T-helper 22 cell (primary cell): ENCODE measurements around the gene PAK4.

Experiments used
- DNase-seq: peaks from one replicate; pipeline ENCODE4 v3.0.0-alpha.2; 2020; ENCODE audit warnings: low read depth

The PAK4 gene

GRCh38 chr19:39146686-39147450 lies 21.3 kb downstream of the PAK4 start:
- DNase-seq: no peak

- no peak for DNase-seq
Measured at GRCh38 chr19:39147480-39147879, 21.9 kb downstream of the PAK4 start.

GRCh38 chr19:39148939-39149529 lies 23.4 kb downstream of the PAK4 start:
- DNase-seq: no peak

GRCh38 chr19:39150235-39150634 lies 24.6 kb downstream of the PAK4 start:
- no peak for DNase-seq

DNA sequence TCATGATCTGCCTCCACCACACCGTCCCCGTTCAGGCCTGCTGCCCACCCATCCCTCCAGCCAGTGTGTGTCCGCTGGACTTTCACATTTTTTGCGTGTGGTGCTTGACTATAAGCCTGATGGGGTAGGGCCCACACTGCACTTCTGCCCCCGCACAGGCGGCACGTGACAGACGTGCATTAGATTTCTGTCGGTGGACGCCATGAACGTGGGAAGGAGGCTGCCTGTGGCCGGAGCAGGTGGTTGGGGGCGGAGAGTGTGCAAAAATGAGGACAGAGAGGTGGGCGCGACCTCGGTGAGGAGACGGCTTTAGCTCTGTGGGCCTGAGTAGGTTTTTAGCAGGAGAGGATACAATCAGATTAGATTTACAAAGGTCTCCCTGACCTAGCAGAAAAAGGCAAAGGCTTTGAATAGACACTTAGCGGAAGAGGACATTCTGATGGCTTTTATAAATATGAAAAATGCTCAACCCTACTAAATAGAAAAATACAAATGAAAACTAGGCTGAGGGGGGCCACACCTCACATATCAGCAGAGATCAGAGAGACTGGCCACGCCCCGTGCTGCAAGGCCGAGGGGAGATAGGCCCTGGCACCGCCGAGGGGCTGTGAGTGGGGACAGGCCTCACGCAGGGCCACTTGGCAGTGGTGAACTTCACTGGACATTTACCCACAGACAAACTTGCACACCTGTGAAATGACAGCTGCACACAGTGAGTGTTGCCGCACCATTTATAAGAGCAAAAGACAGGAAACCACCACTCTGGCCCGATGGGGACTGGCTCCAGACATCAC lies 25.4 kb downstream of the PAK4 start:
- no peak for DNase-seq

GRCh38 chr19:39152066-39152465 lies 26.5 kb downstream of the PAK4 start:
- no peak for DNase-seq

DNA sequence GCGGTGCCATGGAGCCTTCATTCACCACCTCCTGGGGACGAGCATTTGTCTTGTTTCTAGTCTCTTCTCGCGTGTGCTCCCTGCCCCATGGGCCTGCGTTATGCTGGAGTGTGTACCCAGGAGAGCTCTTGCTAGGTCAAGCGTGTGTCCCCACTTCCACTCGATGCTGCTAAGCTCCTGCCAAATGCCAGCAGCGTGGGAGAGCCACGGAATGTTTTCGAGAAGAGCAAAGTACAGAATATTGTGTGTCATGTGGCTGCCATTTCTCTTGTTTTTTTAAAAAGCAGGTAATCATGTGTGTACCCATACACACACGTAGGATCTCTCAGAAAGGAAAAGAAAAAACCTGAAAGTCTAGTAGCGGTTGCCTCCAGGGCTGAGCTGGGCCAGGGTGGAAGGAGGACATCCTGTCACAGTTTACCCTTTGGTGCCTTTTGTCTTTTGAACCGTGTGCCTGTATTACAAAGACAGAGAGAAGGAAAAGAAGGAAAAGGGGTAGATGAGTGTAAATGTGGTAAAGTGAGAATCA lies 28.6 kb downstream of the PAK4 start:
- DNase-seq: no peak

- no peak for DNase-seq
Measured at GRCh38 chr19:39154629-39155100, 29.1 kb downstream of the PAK4 start.

GRCh38 chr19:39155114-39155700 lies 29.6 kb downstream of the PAK4 start:
- DNase-seq: no peak

DNA sequence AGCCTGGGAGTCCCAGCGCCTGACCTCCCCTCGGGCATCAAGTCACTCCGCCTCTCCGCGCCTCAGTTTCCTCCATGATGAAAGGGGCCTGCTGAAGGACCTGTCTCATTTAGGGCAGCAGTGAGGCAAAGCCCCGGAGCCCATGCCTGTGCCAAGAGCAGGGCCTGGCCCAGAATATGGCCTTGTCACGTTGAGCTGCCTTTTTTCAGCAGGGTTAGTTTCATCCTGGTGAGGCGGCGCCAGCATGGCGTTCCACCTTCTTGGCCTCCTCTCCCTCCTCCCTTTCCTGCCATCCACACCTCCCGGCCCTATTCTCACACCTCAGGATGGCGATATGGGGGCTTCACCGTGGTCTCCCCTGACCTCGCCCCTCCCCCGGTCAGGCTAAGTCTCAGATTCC lies 30.2 kb downstream of the PAK4 start:
- DNase-seq: no peak

- DNase-seq: no peak
Measured at GRCh38 chr19:39156326-39157230, 31.0 kb downstream of the PAK4 start.

DNA sequence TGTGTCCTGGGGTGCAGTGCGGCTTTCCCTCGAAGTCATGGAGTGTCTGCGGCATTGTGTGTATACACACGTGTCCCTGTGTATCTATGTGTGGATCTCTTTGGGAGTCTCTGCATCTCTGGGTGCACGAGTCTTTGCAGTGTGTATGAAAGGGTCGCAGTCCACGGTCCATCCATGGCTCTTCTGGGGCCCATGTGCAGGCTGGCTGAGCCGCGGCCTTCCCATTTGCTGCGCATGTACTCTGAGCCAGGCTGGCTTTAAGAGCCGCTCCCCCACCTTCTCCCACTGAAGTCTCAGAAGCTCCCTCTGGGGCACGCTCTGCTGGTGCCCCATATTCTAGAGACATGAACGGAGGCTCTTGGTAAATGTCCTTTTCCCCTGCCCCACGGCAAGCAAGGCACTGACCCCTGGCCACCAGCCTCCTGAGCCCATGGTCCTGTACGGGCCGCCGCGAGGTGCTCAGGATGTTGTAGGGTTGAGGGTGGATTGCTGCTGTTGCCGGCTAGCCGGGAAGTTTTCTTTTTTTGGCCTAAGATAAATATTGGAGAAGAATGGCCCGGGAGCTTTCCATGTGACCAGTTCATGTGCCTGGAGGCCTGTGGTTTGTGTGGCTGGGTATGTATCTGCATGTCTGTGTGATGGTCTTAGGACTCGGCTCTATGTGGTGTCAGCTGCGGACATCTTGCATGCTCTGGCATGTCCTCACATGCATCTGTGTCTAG lies 31.9 kb downstream of the PAK4 start:
- DNase-seq: no peak

GRCh38 chr19:39157997-39158389 lies 32.4 kb downstream of the PAK4 start:
- DNase-seq: no peak

DNA sequence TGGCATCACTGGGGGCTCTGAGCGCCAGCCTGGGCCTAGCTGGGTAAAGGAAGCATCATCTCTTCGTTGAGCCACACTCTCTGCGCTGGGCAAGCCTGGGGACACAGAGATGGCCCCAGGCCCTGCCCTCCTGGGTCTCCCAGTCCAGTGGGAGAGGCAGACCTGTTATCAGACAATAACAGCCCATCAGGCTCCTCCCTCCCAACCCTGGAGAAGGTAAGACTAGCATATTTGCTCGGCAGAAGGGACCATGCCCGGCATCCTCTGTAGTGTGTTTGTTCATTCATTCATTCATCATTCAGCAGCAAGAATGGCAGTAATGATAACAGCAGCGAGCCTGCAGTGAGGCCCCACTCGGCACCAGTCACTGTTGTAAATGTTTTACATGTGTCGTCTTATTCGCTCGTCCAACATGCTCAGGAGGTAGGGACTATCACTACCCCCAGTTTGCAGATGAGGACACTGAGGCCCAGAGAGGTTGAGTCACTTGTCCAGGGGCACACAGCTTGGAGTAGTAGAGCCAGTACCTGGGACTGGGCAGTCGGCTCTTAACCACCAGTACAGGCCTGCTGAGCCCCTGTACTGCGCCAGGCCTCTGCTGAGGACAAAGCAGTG lies 33.2 kb downstream of the PAK4 start:
- DNase-seq: no peak

GRCh38 chr19:39160523-39160861 lies 34.9 kb downstream of the PAK4 start:
- no peak for DNase-seq

DNA sequence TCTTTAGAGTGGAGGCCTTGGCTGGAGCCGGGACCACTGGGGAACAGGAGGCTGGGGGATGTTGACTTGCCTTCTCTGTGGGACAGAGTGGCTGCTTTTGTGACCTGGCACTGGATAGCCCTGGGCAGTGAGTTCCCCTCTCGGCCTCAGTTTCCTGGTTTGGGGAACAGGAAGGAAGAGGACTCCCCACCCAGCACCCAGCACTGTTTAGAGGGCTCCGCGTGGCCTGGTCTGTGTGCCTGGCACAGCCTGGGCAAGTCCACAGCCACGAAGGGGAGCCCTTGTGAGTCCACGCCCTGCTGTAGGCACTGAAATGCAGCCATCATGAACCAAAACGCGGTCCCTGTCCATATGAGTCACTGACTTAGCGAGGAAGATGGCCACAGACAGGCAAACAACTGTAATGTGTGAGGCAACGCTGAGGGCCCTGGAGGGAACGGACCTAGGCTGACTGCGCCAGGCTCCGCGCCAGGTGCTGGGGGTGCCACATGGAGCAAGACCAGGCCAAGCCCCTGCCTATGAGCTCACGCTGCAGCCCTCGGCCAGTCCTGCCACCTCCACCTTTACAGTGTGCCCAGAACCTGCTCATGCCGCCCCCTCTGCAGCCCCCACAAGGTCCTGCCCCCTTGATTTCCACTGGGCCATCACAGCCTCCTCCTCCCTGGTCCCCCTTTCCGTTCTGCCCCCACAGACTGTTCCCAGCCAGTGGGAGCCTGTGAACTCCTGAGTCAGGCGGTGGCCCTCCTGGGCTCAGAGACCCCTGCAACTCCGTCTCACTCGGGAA lies 35.5 kb downstream of the PAK4 start:
- no peak for DNase-seq

DNA sequence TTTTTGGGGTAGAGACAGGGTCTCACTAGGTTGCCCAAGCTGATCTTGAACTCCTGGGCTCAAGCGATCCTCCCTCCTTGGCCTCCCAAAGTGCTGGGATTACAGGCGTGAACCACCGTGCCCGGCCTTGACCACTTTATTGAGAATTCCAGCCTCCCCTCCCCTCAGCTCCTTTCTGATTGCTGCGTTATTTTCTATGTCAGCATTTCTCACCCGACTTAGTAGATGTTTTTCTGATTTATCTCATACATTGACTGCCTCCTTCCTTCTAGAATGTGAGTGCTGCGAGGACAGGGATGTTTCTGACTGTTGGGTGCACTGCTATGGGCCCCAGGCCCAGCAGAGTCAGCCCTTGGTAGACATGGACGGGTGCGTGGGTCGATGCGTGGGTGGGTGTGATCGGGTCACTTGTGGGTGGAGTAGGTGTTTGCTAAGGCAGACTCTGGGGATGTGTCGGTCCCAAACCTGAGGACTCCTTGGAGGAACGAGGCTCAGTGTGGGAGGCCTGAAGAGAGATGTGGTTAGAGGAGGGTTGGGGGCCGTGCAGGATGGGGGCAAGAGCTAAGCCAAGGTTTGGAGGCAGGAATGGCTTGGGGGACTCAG lies 37.0 kb downstream of the PAK4 start:
- DNase-seq: no peak

DNA sequence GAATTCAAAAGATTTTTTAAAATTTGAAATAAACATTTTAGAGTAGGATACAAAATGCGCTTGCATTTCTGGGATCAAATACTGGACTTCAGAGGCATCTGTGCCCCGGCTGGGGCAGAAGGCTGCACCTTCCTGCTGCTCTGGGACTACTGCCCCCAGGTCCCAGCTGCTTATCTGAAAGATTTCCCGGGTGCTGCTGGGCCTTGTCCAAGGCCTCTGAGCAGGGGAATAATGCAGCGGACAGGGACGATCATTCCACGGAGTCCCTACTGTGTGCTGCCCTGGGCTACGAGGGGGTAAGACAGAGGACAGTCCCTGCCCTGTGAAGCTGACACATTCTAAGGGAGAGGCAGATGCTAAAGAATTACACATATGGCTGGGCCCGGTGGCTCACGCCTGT lies 38.0 kb downstream of the PAK4 start:
- DNase-seq: no peak

DNA sequence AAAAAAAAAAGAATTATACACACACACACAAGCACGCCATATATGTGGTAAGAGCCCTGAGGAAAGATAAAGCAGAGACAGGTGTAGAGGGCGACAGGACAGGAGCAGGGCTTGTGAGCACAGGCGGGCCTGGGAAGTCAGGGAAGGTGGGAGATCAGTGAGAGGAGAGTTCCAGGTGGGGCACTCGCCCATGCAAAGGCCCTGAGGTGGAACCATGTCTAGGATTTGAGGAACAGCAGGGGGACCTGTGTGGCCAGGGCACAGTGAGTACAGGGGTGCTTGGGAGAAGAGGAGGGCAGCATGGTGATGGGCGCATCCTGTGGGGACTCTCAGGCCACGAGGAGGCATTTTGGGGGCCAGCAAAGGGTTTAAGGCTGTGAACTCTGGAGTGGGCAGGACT lies 38.7 kb downstream of the PAK4 start:
- no peak for DNase-seq
